Measurements from ENCODE around the gene MET. TPM values are rescaled to one million over a fixed set of nuclear protein-coding genes. Genes with fewer than 3 reads are reported as not detected.

MET gene
- total RNA-seq, 1 experiment from 2014 or later: 5.0 TPM

- H3K4me2 ChIP-seq (ENCODE audit: insufficient read depth, insufficient read length, low read length): no peak overlapping the region
- DNase-seq: peak; percentile 43
- Mint-ChIP-seq H3K27ac (no peak overlapping the region), H3K27me3 (ENCODE audit: low read depth) (no peaks in the 10 kb centered on the region), H3K9me3 (no peaks in the 10 kb centered on the region), H3K4me3 (no peak overlapping the region), H3K36me3 (ENCODE audit: insufficient read depth in 1 of 3, low read depth in 3 of 3) (no peaks in the 10 kb centered on the region), H3K4me1 (no peaks in the 10 kb centered on the region)
- no peak overlapping the region for H3K9ac ChIP-seq (ENCODE audit: extremely low read depth, insufficient read length, low read length)
- H3K79me2 ChIP-seq (ENCODE audit: insufficient read depth, low read length): no peaks in the 10 kb centered on the region
- no peak overlapping the region for H3K27ac ChIP-seq (ENCODE audit: insufficient read length, low read depth, low read length)
- H3K18ac ChIP-seq (ENCODE audit: insufficient read length, low read depth, low read length): no peak overlapping the region
- no peak overlapping the region for H4K8ac ChIP-seq (replicated peaks; ENCODE audit: insufficient read length, low read depth, low read length)
- H2BK12ac ChIP-seq (ENCODE audit: insufficient read length, low read depth, low read length): no peak overlapping the region
- no CpG with 5 or more reads among the region's 4 CpGs for WGBS (ENCODE audit: extremely low coverage, insufficient read length, low lambda C conversion rate)
- H3K14ac ChIP-seq (ENCODE audit: insufficient read depth, low read length): no peak overlapping the region
- no peak overlapping the region for H2BK5ac ChIP-seq (ENCODE audit: insufficient read length, low read length)
- no peak overlapping the region for H3K4ac ChIP-seq (ENCODE audit: low read depth, low read length)
- TF ChIP-seq CTCF (conservative IDR thresholded peaks at IDR 0.05): peak; percentile 55
- no peaks in the 10 kb centered on the region for H3K23me2 ChIP-seq (ENCODE audit: insufficient read length, low read depth, low read length, poor library complexity, severe bottlenecking)
- H2BK120ac ChIP-seq (ENCODE audit: low read depth, low read length, poor library complexity, severe bottlenecking): no peak overlapping the region
- H3K23ac ChIP-seq (ENCODE audit: insufficient read length, low read depth, low read length): no peak overlapping the region
- no peak overlapping the region for H3K56ac ChIP-seq (ENCODE audit: insufficient read length, low read depth, low read length)
- no peak overlapping the region for H3T11ph ChIP-seq (ENCODE audit: low read length)
- no peak overlapping the region for H2BK15ac ChIP-seq (ENCODE audit: low read depth, low read length)
- H3K27me3 ChIP-seq (ENCODE audit: insufficient read depth, low read length): no peaks in the 10 kb centered on the region
- no peak overlapping the region for H2AK5ac ChIP-seq (ENCODE audit: insufficient read length, low read length)
- no peak overlapping the region for H4K5ac ChIP-seq (ENCODE audit: insufficient read length, low read depth, low read length)
- H4K20me1 ChIP-seq (ENCODE audit: control insufficient read depth, insufficient read depth, insufficient read length): no peaks in the 10 kb centered on the region
- H3K4me1 ChIP-seq (ENCODE audit: insufficient read depth, low read length): no peaks in the 10 kb centered on the region
- H2BK20ac ChIP-seq (ENCODE audit: low read depth, low read length, poor library complexity, severe bottlenecking): no peak overlapping the region
- H3K9me3 ChIP-seq (ENCODE audit: control insufficient read depth, low read depth, low read length): no peaks in the 10 kb centered on the region
- no peaks in the 10 kb centered on the region for H3K79me1 ChIP-seq (ENCODE audit: insufficient read depth, low read depth, low read length, poor library complexity, severe bottlenecking)
- no peak overlapping the region for H2AFZ ChIP-seq (ENCODE audit: low read length)
- no peak overlapping the region for H4K91ac ChIP-seq (ENCODE audit: insufficient read length, low read depth, low read length)
Observed at GRCh38 chr7:116828281-116828680, 156.3 kb downstream of the MET start.

All from H9 (cell line).